ENCODE measurements around the gene DCUN1D3.

DNA sequence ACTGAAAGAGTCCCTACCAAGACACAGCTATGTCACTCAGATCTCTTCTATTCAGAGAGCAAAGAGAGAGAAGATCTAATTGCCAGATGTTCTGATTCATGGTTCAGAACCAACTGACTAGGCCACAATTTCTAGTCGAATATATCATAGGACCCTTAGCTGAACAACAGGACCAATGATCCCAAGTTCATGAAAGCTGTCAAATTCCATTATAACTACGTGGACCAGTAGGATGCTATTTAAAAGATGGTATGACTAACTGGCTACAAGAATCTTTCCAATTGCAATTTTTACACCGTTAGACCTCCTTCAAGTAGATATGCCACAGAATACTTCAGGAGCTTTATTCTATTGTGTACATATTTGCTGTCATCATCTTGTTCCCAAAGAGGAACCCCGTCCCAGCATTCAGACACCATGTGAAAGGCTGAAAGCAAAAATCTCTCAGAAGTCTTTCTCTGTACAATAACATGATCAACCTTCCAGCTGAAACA, 26.0 kb downstream of the DCUN1D3 start:
- TF ChIP-seq CTCF (IDR thresholded peaks at IDR 0.05) (no peak), POLR2A (IDR thresholded peaks at IDR 0.05) (no peak)

All from testis (tissue), 2 donors.